GM06990 (cell line): ENCODE results near the gene GTPBP10.

Source experiments
- DNase-seq: peaks from one replicate; pipeline ENCODE4 v3.0.0-alpha.2; 2011; ENCODE audit not compliant: insufficient read length; ENCODE audit errors: extremely low read depth
- H3K27me3 ChIP-seq: replicated peaks from 2 replicates; pipeline ENCODE4 v1.6.0; 2011; ENCODE audit warnings: low read length; ENCODE audit not compliant: control insufficient read depth, insufficient read depth
- H3K36me3 ChIP-seq: 2 replicates; pipeline ENCODE4 v1.5.1; 2011; ENCODE audit warnings: low read length; ENCODE audit not compliant: control insufficient read depth, insufficient read depth
- H3K4me3 ChIP-seq: replicated peaks from 2 replicates; pipeline ENCODE4 v1.5.1; 2011; ENCODE audit warnings: low read depth, mild to moderate bottlenecking, control low read depth, low read length
- TF ChIP-seq, protein P1 (sequence below): IDR thresholded peaks from 2 replicates; pipeline ENCODE4 v1.5.1; 2011; ENCODE audit warnings: low read length, control low read depth, mild to moderate bottlenecking, inconsistent platforms; ENCODE audit not compliant: insufficient read depth, poor library complexity, severe bottlenecking

GTPBP10 gene

DNA sequence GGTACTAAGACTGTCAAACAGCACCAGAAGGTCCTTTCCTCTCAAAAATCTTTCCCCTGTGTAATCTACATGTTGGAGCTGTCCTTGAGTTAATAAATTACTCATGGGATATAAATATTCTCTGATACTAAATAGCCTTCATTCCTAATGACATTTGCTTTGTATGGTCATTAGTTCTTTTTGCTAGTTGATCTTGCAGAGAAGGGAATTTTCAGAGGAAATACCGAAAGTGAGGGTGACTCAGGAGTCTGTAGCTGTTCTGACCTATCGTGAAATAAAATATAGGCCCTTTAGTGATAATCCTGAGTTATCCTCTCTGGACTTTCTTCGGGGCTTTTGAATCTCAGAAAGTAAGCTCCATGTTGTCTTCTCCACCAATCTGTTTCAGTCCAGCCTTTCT lies 37.3 kb downstream of the GTPBP10 start:
- no peak overlapping the region for H3K4me3 ChIP-seq
- H3K27me3 ChIP-seq: no peaks in the 10 kb centered on the region
- peaks cover 1% of the 10 kb centered on the region; the same call in 1 of the 2 replicates for H3K36me3 ChIP-seq
- no peak for DNase-seq
- TF ChIP-seq, protein P1, sequence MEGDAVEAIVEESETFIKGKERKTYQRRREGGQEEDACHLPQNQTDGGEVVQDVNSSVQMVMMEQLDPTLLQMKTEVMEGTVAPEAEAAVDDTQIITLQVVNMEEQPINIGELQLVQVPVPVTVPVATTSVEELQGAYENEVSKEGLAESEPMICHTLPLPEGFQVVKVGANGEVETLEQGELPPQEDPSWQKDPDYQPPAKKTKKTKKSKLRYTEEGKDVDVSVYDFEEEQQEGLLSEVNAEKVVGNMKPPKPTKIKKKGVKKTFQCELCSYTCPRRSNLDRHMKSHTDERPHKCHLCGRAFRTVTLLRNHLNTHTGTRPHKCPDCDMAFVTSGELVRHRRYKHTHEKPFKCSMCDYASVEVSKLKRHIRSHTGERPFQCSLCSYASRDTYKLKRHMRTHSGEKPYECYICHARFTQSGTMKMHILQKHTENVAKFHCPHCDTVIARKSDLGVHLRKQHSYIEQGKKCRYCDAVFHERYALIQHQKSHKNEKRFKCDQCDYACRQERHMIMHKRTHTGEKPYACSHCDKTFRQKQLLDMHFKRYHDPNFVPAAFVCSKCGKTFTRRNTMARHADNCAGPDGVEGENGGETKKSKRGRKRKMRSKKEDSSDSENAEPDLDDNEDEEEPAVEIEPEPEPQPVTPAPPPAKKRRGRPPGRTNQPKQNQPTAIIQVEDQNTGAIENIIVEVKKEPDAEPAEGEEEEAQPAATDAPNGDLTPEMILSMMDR: no peak

DNA sequence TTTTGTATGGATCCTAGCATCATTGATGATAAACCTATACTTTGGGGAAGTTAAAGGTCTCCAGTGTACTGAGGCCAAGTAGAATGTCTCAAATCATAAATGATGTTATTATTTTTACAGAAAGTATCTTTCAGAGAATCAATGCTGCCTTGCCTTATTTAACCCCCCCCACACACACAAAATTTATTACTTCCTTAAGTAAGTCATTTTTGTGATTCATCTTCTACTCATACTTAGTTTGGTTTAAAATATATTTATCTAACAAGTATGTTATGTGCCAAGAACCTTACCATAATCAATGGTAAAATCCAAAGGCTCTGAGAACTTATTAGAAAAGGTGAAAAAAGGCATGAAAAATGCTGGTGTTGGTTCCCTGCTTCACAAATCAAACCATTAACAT lies 37.9 kb downstream of the GTPBP10 start:
- Histone ChIP-seq H3K4me3 (no peak overlapping the region), H3K27me3 (no peaks in the 10 kb centered on the region), H3K36me3 (no peaks in the 10 kb centered on the region)
- TF ChIP-seq, protein P1: no peak
- no peak for DNase-seq

GRCh38 chr7:90387470-90388240 lies 41.1 kb downstream of the GTPBP10 start:
- Histone ChIP-seq H3K27me3 (no peaks in the 10 kb centered on the region), H3K36me3 (no peaks in the 10 kb centered on the region), H3K4me3 (no peak overlapping the region)
- no peak for DNase-seq
- TF ChIP-seq, protein P1: no peak

- TF ChIP-seq, protein P1: no peak
- Histone ChIP-seq H3K36me3 (no peaks in the 10 kb centered on the region), H3K27me3 (no peaks in the 10 kb centered on the region), H3K4me3 (no peak overlapping the region)
- DNase-seq: no peak
Observed at GRCh38 chr7:90390926-90391325, 44.4 kb downstream of the GTPBP10 start.

GRCh38 chr7:90391488-90391887 lies 45.0 kb downstream of the GTPBP10 start:
- no peaks in the 10 kb centered on the region for H3K36me3 ChIP-seq
- H3K27me3 ChIP-seq: no peaks in the 10 kb centered on the region
- TF ChIP-seq, protein P1: no peak
- DNase-seq: no peak
- H3K4me3 ChIP-seq: no peak overlapping the region
